Measurements from ENCODE around the gene ANO6.
"Not testable (repeated sequence)": the region's sequence is repeated elsewhere in the genome, so short reads cannot be mapped to it uniquely, and the experiment has no call there.

Gene ANO6, protein sequence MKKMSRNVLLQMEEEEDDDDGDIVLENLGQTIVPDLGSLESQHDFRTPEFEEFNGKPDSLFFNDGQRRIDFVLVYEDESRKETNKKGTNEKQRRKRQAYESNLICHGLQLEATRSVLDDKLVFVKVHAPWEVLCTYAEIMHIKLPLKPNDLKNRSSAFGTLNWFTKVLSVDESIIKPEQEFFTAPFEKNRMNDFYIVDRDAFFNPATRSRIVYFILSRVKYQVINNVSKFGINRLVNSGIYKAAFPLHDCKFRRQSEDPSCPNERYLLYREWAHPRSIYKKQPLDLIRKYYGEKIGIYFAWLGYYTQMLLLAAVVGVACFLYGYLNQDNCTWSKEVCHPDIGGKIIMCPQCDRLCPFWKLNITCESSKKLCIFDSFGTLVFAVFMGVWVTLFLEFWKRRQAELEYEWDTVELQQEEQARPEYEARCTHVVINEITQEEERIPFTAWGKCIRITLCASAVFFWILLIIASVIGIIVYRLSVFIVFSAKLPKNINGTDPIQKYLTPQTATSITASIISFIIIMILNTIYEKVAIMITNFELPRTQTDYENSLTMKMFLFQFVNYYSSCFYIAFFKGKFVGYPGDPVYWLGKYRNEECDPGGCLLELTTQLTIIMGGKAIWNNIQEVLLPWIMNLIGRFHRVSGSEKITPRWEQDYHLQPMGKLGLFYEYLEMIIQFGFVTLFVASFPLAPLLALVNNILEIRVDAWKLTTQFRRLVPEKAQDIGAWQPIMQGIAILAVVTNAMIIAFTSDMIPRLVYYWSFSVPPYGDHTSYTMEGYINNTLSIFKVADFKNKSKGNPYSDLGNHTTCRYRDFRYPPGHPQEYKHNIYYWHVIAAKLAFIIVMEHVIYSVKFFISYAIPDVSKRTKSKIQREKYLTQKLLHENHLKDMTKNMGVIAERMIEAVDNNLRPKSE

DNA sequence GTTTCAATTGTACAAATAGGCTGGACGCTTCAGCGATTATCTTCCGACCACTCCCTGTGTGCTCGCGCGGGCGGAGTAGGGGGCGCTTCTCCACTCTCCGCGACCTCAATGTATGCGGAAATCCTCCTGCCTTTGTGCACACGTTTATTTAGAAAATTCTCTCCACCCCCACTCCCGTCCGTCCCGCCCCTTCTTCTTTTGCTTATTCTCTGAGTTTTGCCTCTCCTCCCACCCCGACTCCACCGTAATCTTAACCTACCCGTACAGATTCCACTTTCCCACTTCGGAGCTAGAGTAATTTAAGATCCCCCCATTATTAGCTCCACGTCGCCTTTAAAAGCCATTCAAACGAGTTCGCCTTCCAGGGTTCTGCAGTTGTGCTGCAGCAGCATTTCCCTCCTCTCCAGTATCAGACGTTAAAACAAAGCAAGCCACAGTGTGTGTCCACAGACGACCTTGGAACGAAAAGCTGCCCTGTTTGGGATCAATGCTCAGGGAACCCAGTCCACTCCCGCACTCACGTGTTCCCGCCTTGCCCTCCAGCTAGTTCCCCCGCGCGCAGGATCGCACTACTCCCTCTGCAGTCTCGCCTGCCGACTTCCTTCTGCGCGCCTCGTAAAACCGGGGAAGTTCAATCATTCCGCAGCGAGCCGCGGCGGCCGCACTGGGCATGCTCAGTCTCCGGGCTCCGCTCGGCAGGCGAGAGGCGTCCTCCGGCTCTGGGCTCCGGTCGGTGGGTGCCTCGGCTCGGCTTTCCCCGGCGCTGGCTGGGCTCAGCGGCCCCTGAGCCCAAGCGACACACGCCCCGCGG, at the start of gene ANO6:
ANO6 (plus strand) TSS at position 677 of the 811 bp plus-strand sequence. CDS start 227 bp downstream, outside the sequence.
- peak; percentile 95 for DNase-seq

DNA sequence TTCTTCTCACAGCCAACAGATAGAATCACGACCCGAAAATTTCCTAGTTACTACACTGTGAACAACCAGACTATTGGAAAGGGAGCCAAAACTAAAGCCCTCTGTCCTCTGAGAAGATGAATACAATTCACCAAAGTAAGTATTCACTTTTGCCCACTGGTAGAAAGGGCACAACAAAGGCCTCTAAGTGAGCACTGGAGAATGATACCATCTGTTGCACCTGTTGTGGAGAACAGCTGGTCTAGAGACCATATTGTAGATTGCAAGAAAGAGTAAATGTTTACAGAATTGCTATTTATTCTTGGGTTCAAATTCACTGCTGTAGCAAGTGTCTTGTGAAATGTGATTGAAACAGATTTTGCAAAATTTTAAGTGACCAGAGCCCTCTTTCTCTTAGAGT, 46.9 kb upstream of the ANO6 start:
- DNase-seq: peak; percentile 3

DNA sequence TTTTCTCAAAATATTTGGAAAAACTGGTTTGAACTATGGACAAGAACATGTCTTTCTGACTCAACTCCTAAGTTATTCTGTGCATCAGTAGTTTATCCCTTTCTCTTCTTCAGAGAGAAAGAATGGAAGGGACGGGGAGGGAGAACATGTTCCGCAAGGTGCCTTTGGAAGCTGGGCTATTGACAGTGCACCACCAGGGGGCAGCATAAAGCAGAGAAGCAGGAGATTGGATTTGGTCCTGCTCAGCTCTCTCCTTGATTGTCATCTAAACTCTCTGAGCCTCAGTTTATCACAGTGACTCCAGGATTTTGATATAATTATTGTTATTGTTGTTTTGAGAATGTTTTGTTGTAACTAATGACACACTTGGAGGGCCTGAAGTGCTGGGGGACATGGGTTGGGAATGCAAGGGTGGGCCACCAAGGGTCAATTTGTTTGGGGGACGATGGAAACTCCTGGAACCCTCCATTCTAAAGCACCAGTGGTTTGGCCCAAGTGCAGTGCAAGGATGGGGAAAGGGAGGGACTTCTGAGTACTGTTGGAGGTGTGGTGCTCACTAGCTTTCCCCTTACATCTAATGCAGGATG, 45.3 kb upstream of the ANO6 start:
- peak; percentile 86 for DNase-seq

DNA sequence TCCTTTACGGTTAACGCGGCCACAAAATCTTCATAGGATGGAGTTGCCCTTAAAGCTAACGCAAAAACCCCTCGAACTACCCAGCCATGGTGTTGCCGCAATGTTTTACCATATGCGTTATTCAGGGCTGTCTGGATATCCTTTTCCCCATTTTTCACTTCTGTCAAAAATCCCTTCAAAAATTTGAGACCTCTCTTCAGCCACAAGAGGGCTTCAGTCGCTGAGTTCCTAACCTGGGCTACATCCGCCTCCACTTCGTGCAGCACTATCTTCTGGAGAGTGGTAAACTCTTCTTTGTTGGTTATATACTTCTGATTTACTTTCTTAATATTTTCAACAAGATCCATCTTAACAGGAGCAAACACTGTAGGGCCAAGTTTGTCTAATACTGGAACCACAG, 42.6 kb upstream of the ANO6 start:
- DNase-seq: not testable (repeated sequence)

DNA sequence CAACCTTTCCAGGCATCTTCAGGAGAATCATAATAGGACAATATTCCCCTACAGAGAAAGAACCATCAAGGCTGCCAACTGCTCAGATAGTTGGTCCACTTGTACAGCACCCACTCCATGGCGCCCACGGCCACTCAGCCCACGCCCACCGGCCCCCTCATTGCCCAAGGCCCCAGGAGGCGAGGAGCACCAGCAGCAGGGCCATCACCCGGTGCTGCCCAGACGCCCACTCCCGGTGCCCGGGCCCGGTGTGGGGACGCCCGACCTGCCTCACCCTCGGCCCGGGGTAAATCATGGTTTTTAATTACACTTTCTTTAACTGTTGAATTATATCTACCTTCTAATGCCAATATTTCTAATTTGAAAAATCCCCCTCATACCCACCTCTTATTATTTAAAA, 41.3 kb upstream of the ANO6 start:
- DNase-seq: no peak

DNA sequence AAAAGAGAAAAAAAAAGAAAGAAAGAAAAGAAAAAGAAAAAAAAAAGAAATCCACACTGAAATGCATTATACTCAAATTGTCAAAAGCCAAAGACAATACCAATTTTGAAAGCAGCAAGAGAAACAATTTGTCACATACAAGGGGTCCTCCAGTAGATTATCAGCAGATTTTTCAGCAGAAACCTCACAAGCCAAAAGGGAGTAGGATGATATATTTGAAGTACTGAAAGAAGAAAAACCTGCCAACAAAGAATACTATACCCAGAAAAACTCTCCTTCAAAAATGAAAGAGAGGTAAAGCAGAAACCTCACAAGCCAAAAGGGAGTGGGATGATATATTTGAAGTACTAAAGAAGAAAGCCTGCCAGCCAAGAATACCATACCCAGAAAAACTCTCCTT, 37.1 kb upstream of the ANO6 start:
- peak; percentile 9 for DNase-seq

DNA sequence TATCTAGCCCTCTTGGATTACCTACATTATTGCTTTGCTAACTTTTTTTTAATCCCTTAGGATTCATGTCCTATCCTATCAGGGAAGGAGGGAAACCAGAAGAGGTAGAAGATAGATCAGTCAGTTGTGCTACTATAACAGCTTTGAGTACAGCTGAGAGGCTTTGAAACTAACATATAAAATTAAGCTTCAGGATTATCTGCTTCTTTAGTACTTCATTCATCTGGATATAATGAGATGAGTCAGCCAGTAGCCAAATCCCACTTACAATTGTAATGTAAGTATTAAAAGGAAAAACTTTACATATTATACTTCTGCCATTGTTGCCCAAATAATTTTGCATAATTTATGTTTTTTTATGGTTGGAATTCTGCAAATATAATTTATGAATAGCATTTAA, 33.4 kb upstream of the ANO6 start:
- peak; percentile 16 for DNase-seq

DNA sequence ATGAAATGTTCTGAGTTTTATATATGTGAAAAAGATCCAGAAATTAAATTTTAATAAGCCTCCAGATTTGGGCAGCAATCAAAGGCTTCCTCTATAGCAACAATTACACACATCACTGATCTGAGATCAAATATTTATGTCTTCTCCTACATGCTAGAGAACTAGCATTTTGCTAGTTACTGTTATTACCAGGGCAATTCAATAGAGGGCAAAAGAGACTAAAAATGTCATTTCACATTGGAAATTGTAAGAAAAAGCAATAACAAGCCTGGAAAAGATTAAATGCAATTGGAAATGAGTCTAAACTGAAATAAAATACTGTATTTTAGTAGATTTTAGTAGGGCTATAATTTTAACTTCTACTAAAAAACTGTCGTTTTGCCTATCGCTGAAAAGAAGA, 32.6 kb upstream of the ANO6 start:
- peak; percentile 70 for DNase-seq

DNA sequence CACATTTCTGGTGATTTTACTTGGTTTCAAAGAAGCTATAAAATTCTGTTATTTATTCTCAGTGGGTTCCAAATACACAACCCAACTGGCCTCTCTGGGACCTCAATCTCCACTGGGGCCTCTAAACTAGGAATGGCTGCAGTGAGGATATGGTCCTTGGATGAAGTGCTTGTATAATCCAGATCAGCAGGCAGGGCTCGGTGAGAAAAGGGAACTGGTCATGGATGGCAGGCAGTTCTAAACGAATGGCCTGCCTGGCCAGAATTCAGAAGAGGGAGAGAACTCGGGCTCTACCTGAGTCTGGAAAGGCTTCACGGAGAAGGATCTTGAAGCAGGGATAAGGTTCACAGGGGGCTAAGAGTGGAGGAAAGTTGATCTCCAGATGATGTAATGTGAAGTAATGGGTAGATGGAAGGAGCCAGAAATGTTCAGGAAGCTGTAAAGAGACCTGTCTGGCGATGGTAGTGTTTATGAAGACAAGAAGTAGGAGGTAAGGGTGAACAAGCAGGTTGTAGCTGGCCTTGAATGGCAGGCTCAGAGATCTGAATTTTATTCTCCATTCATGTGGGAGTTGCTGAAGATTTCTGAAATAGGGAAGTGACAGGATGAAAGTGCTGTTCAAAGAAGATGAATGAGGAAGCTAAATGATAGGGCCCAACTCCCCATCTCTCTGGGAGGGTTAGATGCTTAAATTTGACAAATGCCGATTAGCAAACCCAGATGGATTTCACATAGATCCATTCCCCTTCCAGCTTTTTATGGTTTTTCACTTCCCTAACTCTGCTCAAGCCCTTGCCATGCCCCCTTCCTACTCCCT, 31.5 kb upstream of the ANO6 start:
- DNase-seq: no peak

DNA sequence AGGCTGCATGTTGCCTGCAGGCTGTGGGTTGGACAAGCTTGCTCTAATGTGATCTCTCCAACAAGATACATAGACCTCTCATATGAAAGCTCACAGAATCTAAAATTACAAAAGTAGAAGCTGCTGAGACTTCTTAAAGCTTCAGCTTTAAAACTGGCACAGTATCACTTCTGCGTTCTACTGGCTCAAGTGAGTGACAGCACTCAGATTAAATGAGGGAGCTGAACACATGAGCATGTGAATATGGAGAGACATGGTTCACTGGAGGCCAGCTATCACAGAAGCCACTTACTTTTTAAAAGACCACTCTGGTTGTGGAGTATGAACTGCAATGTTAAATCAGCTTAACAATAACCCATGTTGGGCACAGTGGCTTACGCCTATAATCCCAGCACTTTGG, 29.1 kb upstream of the ANO6 start:
- DNase-seq: no peak

DNA sequence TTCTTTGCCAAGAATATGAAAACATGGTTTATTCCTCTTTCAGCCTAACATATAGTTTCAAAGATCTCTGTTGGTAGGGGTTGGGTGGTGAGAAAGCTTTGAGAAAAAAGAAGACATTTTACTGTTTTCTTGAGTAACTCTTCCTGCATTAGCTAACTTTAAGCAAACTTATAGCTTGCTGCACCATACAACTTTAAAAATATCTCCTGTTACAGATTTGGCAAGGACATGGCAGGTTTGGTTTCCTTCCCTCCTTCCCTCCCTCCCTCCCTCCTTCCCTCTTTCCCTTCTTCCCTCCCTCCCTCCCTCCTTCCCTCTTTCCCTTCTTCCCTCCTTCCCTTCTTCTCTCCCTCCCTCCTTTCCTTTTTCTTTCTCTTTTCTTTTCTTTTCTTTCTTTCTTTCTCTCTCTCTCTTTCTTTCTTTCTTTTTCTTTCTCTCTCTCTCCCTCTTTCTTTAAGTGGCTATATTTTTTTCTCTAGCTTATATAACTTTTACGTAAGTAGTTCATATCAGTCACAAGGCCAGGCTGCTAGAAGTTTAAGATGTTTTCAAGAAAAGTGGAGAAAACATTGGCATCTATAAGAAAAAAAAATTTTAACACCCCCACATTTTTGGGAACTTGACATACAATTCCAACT, 26.0 kb upstream of the ANO6 start:
- no peak for DNase-seq

DNA sequence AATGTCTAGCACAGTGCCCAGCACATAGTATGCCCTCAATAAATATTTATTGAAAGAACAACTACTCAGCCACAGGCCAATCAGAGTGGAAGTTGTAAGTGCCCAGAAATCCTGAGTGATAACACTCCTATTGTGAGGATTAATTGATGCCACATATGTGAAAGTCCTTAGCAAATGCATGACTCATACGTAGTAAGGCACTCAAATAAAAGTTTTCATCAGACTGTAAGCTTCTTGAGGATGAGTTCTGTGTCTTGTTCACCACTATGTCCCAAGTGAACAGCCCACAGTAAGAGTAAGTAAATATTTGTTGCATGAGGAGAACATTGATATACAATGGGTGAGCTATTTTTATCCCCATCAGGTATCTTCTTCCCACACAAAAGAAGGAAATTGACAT, 24.7 kb upstream of the ANO6 start:
- no peak for DNase-seq

DNA sequence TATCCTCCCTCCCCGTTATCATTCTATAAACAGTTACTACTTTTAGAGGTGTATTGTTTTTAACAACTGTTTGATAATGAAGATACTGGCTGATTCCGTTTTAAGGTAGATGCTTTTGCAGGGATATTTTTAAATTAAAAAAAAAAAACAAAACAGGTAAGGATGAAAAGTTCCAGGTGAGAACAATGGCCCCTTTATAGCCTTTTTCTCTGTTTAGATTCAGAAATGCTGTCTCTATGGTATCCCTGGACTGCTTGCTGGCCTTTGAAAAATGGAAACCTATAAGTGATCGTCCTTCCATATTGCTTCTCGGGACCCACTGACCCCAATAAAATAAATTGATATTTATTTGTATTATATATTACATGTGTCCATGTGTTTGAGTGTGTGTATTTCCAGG, 23.2 kb upstream of the ANO6 start:
- DNase-seq: no peak

DNA sequence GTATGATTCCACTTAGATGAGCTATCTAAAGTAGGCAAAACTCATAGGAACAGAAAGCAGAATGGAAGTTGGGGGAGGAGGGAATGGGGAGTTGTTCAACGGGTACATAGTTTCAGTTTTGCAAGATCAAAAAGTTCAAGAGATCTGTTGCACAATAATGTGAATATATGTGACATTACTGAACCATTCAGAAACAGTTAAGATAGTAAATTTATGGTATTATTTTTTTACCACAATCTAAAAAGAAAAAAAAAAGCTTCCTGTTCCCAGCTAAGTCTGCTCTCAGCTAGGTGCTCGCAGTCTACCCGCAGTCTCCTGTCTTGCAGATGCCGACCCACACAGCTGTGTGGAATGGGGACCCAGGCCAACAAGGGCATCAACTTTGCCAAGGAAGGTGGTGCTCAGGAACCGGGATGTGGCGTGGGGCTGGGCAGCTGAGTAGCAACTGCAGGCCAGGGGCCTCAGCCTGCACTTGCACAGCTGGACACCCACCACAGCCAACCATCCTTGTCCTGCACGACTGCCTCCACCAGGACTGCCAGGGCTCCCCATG, 15.3 kb upstream of the ANO6 start:
- DNase-seq: no peak

DNA sequence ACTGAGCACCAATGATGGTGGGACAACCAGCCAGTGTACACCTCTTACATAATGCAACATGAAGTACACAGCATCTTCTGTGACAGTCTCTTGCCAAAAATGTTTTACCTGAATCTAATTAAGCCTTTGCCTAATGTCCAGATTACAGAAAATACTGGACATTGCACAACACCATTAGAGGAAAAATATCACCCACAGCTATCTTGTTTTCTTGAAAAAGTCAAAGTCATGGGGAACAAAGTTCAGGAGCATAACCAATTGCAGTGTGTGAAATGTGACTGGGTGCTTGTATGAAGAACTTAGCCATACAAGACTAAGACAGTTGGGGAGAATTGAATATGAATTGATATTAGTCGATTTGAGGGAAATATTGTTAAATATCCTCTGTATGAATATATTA, 12.1 kb upstream of the ANO6 start:
- DNase-seq: no peak

DNA sequence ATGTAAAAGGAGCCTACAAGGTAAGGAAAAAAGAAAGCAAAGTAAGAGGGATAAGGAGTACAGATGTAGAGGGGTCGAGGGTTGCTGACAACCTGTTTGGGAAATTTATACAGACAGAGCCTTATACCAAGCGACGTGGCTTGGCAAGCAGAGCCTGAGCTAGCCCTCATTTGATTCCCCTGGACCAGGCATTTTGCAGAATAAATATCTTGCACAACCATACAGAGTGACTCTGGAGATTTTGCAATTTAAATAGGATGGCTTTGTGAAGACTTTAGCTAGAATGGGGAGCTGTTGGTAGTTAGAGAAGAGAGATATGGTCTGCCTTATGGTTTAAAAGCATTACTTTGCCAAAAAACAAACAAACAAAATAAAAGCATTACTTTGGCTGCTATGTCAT, 11.1 kb upstream of the ANO6 start:
- DNase-seq: no peak

DNA sequence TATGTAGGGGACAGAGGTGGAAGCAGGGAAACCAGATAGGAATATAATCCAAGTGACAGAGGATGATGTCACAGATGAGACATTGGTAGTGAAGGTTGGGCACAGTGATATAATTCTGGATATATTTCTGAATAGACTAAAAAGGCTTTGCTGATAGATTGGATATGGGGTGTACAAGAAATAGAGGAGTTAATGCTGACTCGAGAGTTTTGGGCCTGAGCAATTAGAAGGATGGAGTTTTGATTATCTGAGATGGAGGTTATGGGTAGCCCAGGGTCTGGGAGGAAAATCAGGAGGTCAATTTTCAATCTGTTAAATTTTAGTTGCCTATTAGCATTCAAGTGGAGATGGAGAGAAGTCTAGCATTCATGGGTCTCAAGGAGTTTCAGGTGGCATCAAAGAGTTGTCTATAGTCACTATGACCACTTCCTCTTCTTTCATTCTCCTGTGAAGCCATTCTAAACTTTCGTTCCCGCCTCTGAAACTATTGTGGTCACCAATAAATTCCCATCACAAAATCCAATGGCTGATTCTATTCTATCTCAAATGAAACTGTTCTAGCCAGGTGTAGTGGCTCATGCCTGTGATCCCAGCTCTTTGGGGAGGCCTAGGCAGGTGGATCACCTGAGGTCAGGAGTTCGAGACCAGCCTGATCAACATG, 10.6 kb upstream of the ANO6 start:
- no peak for DNase-seq

DNA sequence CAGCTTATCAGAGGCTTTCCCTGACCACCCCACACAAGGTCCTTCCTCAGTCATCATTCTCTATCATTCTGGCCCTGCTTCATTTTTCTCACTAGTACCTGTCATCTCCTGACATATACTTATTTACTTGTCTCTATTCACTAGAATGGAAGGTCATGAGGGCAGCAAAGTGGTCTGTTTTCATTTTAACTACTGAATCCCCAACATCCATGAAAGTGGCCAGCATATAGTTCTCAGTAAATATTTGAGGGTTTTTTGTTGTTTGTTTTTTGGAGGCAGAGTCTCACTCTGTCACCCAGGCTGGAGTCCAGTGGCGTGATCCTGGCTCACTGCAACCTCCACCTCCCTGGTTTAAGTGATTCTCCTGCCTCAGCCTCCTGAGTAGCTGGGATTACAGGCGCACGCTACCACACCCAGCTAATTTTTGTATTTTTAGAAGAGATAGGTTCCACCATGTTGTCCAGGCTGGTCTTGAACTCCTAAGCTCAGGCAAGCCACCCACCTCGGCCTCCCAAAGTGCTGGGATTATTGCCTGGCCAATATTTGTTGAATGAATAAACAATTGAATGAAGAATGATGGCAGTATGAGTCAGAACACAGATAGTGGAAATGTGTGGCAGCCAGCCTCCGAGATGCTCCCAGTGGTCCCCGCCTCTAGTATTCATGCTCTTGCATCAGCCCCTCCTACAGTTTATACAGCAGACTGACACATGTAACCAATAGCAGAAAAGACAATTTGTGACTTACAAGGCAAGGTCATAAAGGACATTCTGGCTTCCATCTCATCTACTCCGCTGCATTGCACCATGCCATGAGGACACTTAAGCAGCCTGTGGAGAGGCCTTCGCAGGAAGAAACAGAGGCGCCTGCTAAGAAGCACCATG, 7.0 kb upstream of the ANO6 start:
- DNase-seq: peak; percentile 44

DNA sequence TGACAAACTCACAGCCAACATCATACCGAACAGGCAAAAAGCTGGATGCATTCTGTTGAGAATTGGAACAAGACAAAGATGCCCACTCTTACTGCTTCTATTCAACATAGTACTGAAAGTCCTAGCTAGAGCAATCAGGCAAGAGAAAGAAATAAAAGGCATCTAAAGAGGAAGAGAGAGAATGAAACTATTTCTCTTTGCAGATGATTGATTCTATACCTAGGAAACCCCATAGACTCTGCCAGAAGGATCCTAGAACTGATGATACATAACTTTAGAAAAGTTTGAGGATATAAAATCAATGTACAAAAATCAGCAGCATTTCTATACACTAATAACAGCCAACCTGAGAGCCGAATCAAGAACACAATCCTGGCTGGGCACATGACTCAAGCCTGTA, 6.1 kb upstream of the ANO6 start:
- DNase-seq: no peak
